H9 (cell line): ENCODE results near the gene GALNT10. TPM values are rescaled to one million over a fixed set of nuclear protein-coding genes. Genes with fewer than 3 reads are reported as not detected.

Experiments used
- DNase-seq: peaks from one replicate; pipeline ENCODE4 v3.0.0-alpha.2; 2017
- H2AFZ ChIP-seq: one replicate; pipeline ENCODE4 v1.6.1; 2013; ENCODE audit warnings: mild to moderate bottlenecking, low read length, control low read depth, moderate library complexity
- H2AK5ac ChIP-seq: 2 replicates; pipeline ENCODE4 v1.6.1; 2013; ENCODE audit warnings: low read length, control low read depth, mixed read lengths; ENCODE audit not compliant: insufficient read length
- H2BK120ac ChIP-seq: one replicate; pipeline ENCODE4 v1.6.1; 2013; ENCODE audit warnings: low read depth, mild to moderate bottlenecking, low read length, control low read depth, inconsistent platforms; ENCODE audit not compliant: poor library complexity, severe bottlenecking
- H2BK12ac ChIP-seq: 2 replicates; pipeline ENCODE4 v1.6.1; 2013; ENCODE audit warnings: low read length, control low read depth, mixed read lengths, low read depth; ENCODE audit not compliant: insufficient read length
- H2BK15ac ChIP-seq: 2 replicates; pipeline ENCODE4 v1.6.1; 2013; ENCODE audit warnings: low read depth, low read length, control low read depth
- H2BK20ac ChIP-seq: one replicate; pipeline ENCODE4 v1.6.1; 2013; ENCODE audit warnings: low read depth, mild to moderate bottlenecking, low read length, control low read depth, inconsistent platforms; ENCODE audit not compliant: poor library complexity, severe bottlenecking
- H2BK5ac ChIP-seq: 2 replicates; pipeline ENCODE4 v1.6.1; 2013; ENCODE audit warnings: low read length, control low read depth, mixed read lengths; ENCODE audit not compliant: insufficient read length
- H3K14ac ChIP-seq: 2 replicates; pipeline ENCODE4 v1.6.1; 2013; ENCODE audit warnings: low read length, control low read depth; ENCODE audit not compliant: insufficient read depth
- H3K18ac ChIP-seq: 2 replicates; pipeline ENCODE4 v1.6.1; 2013; ENCODE audit warnings: low read depth, mild to moderate bottlenecking, mixed read lengths, low read length, control low read depth; ENCODE audit not compliant: insufficient read length
- H3K23ac ChIP-seq: 2 replicates; pipeline ENCODE4 v1.6.1; 2013; ENCODE audit warnings: low read length, control low read depth, mixed read lengths, low read depth; ENCODE audit not compliant: insufficient read length
- H3K23me2 ChIP-seq: 2 replicates; pipeline ENCODE4 v1.6.1; 2013; ENCODE audit warnings: low read depth, mild to moderate bottlenecking, mixed read lengths, low read length, control low read depth; ENCODE audit not compliant: insufficient read length, poor library complexity, severe bottlenecking
- H3K27ac ChIP-seq: 2 replicates; pipeline ENCODE4 v1.5.1; 2013; ENCODE audit warnings: low read length, control low read depth, mixed read lengths, low read depth; ENCODE audit not compliant: insufficient read length
- H3K27me3 ChIP-seq: 2 replicates; pipeline ENCODE4 v1.6.1; 2013; ENCODE audit warnings: low read length, control low read depth, inconsistent platforms; ENCODE audit not compliant: insufficient read depth
- H3K4ac ChIP-seq: 2 replicates; pipeline ENCODE4 v1.6.1; 2013; ENCODE audit warnings: low read depth, mild to moderate bottlenecking, control low read depth, inconsistent platforms, low read length, moderate library complexity
- H3K4me1 ChIP-seq: 2 replicates; pipeline ENCODE4 v1.6.1; 2013; ENCODE audit warnings: low read length, control low read depth, inconsistent platforms; ENCODE audit not compliant: insufficient read depth
- H3K4me2 ChIP-seq: 2 replicates; pipeline ENCODE4 v1.6.1; 2013; ENCODE audit warnings: low read length, control low read depth, mixed read lengths; ENCODE audit not compliant: insufficient read length, insufficient read depth
- H3K56ac ChIP-seq: 2 replicates; pipeline ENCODE4 v1.6.1; 2013; ENCODE audit warnings: low read depth, mild to moderate bottlenecking, mixed read lengths, low read length, control low read depth; ENCODE audit not compliant: insufficient read length
- H3K79me1 ChIP-seq: 2 replicates; pipeline ENCODE4 v1.6.1; 2013; ENCODE audit warnings: low read depth, mild to moderate bottlenecking, moderate library complexity, low read length, control low read depth, inconsistent platforms; ENCODE audit not compliant: insufficient read depth, poor library complexity, severe bottlenecking
- H3K79me2 ChIP-seq: 2 replicates; pipeline ENCODE4 v1.6.1; 2013; ENCODE audit warnings: low read length, control low read depth, inconsistent platforms; ENCODE audit not compliant: insufficient read depth
- H3K9ac ChIP-seq: 2 replicates; pipeline ENCODE4 v1.6.1; 2013; ENCODE audit warnings: low read length, control low read depth, mixed read lengths; ENCODE audit not compliant: insufficient read length; ENCODE audit errors: extremely low read depth
- H3K9me3 ChIP-seq: one replicate; pipeline ENCODE4 v1.6.1; 2013; ENCODE audit warnings: low read depth, low read length, inconsistent platforms; ENCODE audit not compliant: control insufficient read depth
- H3T11ph ChIP-seq: one replicate; pipeline ENCODE4 v1.6.1; 2013; ENCODE audit warnings: mild to moderate bottlenecking, low read length, control low read depth, inconsistent platforms
- H4K20me1 ChIP-seq: one replicate; pipeline ENCODE4 v1.6.1; 2013; ENCODE audit not compliant: control insufficient read depth, insufficient read length, insufficient read depth
- H4K5ac ChIP-seq: 2 replicates; pipeline ENCODE4 v1.6.1; 2013; ENCODE audit warnings: low read depth, mild to moderate bottlenecking, mixed read lengths, low read length, control low read depth; ENCODE audit not compliant: insufficient read length
- H4K8ac ChIP-seq: replicated peaks from 2 replicates; pipeline ENCODE4 v1.6.1; 2013; ENCODE audit warnings: low read length, control low read depth, mixed read lengths, low read depth; ENCODE audit not compliant: insufficient read length
- H4K91ac ChIP-seq: 2 replicates; pipeline ENCODE4 v1.6.1; 2013; ENCODE audit warnings: low read depth, mild to moderate bottlenecking, moderate library complexity, mixed read lengths, low read length, control low read depth; ENCODE audit not compliant: insufficient read length
- H3K27ac Mint-ChIP-seq, 3 experiments: 2 replicates in 2 of 3; 3 replicates in 1 of 3; pipeline ENCODE4 v1.8.0; 2020 to 2021; ENCODE audit warnings: mixed read lengths in 3 of 3, mild to moderate bottlenecking in 1 of 3, moderate library complexity in 1 of 3
- H3K27me3 Mint-ChIP-seq: 2 replicates; pipeline ENCODE4 v1.8.0; 2021; ENCODE audit warnings: low read depth, mild to moderate bottlenecking, moderate library complexity, mixed read lengths
- H3K36me3 Mint-ChIP-seq, 3 experiments: 2 replicates in 2 of 3; 3 replicates in 1 of 3; pipeline ENCODE4 v1.8.0; 2020 to 2021; ENCODE audit warnings: low read depth in 3 of 3, mixed read lengths in 3 of 3; ENCODE audit not compliant: insufficient read depth in 1 of 3
- H3K4me1 Mint-ChIP-seq, 2 experiments: 2 replicates each; pipeline ENCODE4 v1.8.0; 2020; ENCODE audit warnings: mixed read lengths in 2 of 2
- H3K4me3 Mint-ChIP-seq, 2 experiments: 2 replicates in 1 of 2; 3 replicates in 1 of 2; pipeline ENCODE4 v1.8.0; 2020 to 2021; ENCODE audit warnings: mild to moderate bottlenecking in 2 of 2, mixed read lengths in 2 of 2, moderate library complexity in 1 of 2
- H3K9me3 Mint-ChIP-seq, 2 experiments: 2 replicates in 1 of 2; 3 replicates in 1 of 2; pipeline ENCODE4 v1.8.0; 2020; ENCODE audit warnings: mild to moderate bottlenecking in 2 of 2, mixed read lengths in 2 of 2, moderate library complexity in 1 of 2
- CTCF ChIP-seq: fragments of 200-600 bp; sonication (generic); conservative IDR thresholded peaks from 3 replicates; pipeline ENCODE4 v1.8.0; 2021; ENCODE audit warnings: antibody characterized with exemption, mild to moderate bottlenecking
- WGBS: extraction: QIAGEN DNeasy Blood & Tissue Kit; methylation state at CpG from one replicate; pipeline ENCODE4 v1.1.7; 2013; ENCODE audit warnings: missing lambda C conversion rate, low lambda C conversion rate, mixed read lengths; ENCODE audit not compliant: insufficient read length; ENCODE audit errors: extremely low coverage; 5-methylcytosine and 5-hydroxymethylcytosine counted together
- total RNA-seq: library from RNA; stranded (reverse); gene quantifications from 2 replicates; pipeline ENCODE4 v1.2.1, GENCODE V29; 2021

GALNT10 gene
- total RNA-seq, 1 experiment from 2014 or later: 15.4 TPM

GRCh38 chr5:154345255-154345952 lies 154.9 kb downstream of the GALNT10 start:
- Histone ChIP-seq H2BK5ac (no peak overlapping the region), H3K18ac (no peak overlapping the region), H3K4me2 (no peak overlapping the region), H3K9me3 (no peaks in the 10 kb centered on the region), H3K23ac (no peak overlapping the region), H2AFZ (no peak overlapping the region), H4K91ac (no peak overlapping the region), H3K79me1 (no peaks in the 10 kb centered on the region), H3K4me1 (no peaks in the 10 kb centered on the region), H3K27me3 (no peaks in the 10 kb centered on the region), H3K23me2 (no peaks in the 10 kb centered on the region), H2BK120ac (no peak overlapping the region), H4K5ac (no peak overlapping the region), H3T11ph (no peak overlapping the region), H3K27ac (no peak overlapping the region), H2BK12ac (no peak overlapping the region), H3K14ac (no peak overlapping the region), H3K79me2 (no peaks in the 10 kb centered on the region), H2BK20ac (no peak overlapping the region), H4K8ac (no peak overlapping the region), H3K56ac (no peak overlapping the region), H2AK5ac (no peak overlapping the region), H3K9ac (no peak overlapping the region), H4K20me1 (no peaks in the 10 kb centered on the region), H3K4ac (no peak overlapping the region), H2BK15ac (no peak overlapping the region)
- Mint-ChIP-seq H3K27me3 (no peaks in the 10 kb centered on the region), H3K4me1 (no peaks in the 10 kb centered on the region), H3K4me3 (no peak overlapping the region), H3K9me3 (no peaks in the 10 kb centered on the region), H3K36me3 (no peaks in the 10 kb centered on the region), H3K27ac (no peak overlapping the region)
- TF ChIP-seq CTCF: no peak
- no CpG with 5 or more reads among the region's 5 CpGs for WGBS
- no peak for DNase-seq
